GM21526 (cell line): ENCODE data around the gene CASD1.

Experiments used
- ATAC-seq: cut with Tn5 transposase; IDR thresholded peaks from one replicate; pipeline ENCODE4 v1.9.1; 2021; ENCODE audit warnings: moderate library complexity; ENCODE audit not compliant: unreplicated experiment, low FRiP score

CASD1 gene

GRCh38 chr7:94509264-94509886 lies at the start of gene CASD1:
TSS of gene CASD1 (plus strand) at chr7:94509809. CDS start at chr7:94510085, 276 bp downstream.
- ATAC-seq: peak; percentile 67

DNA sequence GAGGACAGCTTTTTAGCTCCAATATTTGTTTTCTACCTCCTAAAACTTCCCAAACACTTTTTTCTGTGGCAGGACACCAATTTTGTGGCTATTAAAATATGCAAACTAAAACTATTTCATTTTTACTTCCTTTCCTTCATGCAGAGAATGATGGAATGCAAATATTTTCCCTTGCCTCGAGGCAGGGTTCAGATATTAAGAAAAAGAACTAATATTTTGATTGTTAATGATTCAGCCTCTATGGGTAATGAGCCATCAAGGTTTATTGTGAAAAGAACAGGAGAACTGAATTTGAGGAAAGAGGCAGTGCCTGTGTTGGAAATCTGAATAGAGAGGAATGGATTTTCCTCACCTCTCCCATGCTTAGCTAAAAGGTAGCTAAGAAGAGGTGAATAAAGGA lies 43.1 kb upstream of the CASD1 start:
- ATAC-seq: no peak

DNA sequence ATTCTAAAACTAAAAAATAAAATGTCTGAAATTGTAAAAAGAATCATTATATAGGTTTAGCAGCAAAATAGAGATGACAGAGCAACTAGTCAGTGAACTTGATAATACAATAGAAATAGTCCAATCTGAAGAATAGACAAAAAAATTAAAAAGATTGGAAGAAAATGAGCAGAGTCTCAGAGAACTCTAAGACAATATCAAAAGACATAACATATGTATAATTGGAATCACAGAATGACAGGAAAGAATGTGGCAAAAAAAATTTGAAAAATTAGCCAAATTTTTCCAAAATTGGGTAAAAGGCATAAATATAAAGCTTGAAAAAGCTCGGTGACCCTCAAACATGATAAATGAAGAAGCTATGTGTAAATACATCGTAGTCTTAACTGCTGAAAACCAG lies 38.0 kb upstream of the CASD1 start:
- ATAC-seq: no peak

DNA sequence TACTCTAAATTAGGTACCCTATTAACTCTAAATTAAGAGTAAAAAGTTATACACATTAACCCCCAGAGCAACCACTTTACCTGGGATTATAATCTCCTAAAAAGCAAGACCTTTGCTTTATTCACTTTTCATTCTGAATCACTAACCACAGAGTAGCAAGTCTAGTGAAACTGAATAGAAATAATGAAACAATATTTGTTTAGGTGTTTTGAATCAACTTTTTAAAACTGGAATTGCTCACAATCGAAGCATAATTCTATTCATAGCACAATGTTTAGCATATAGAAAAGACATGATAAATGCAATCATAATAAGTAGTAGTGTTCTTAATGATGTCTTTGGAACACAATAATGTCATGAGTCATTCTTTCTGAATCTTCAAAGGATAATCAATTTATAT lies 37.0 kb upstream of the CASD1 start:
- no peak for ATAC-seq

GRCh38 chr7:94476251-94476840 lies 33.3 kb upstream of the CASD1 start:
- ATAC-seq: no peak

DNA sequence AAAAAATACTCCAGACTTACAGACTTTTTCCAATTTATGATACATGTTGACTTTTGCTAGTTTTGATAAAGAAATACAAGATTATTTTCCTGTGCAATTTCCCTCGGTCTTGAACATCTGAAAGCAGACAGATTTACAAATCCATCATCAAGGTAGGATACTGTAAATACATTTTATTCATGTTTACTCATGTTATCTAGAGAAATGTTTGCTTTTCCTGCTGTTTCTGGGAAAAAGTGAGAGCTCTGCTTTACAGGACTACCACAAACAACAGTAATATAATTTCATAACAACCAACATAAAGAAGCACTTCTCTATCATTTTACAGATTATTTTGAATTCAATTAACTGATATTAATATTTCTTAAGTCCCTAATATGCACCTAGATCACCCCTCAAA lies 31.7 kb upstream of the CASD1 start:
- no peak for ATAC-seq

GRCh38 chr7:94478648-94479214 lies 30.9 kb upstream of the CASD1 start:
- ATAC-seq: no peak

DNA sequence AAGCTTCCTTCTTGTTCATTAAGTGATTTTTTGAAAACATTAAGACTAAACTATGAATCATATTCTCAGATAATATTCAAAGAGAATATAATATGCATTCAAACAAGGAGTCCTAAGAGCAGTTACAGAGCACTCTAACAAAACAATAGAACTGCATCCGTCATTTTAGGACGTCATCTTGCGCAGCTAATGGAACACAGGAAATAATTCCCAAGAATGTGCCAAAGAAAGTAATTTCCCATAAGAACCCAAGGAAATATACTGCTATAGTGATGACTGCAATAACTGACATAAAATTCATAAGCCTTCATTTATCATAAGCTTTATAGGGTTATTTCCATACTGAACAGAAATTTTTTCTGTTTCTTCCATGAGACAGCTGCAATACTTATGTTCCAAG lies 28.3 kb upstream of the CASD1 start:
- no peak for ATAC-seq

GRCh38 chr7:94482796-94483195 lies 26.8 kb upstream of the CASD1 start:
- no peak for ATAC-seq

DNA sequence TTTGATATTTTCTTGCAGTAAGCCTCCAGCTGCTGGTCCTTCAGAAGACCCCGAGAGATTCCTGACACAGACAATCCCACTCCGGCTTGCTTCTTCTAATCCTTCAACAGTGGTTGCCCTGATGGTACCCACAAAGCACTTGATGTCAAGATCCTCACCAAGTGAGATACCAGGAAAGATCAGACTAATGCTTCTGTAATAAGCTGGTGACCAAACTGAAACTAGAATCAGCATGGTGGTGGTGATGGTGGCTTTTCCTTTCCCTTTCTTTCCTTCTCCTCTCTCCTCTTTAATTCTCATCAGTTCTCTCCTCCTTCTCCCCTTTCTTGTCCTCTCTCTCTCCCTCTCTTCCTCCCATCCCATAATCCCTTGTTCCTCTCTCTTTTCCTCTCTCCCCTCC lies 25.8 kb upstream of the CASD1 start:
- no peak for ATAC-seq

DNA sequence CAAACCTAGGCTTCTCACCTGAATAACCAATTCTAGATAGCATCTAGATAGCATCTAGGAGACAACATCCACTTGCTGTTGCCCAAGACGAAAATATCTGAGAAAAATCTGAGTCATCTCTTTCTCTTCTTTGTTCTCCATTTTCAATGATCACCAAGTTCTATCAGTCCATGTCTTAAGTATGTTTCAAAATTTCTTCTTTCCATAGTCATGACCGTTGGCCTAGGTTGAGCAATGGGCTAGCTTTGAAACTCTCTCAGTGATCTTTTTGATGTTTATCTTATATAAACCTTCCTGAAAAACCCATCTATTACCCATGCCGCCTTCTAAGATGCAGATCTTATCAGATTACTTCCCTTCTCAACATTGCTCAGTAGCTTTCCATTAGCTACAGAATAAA lies 23.4 kb upstream of the CASD1 start:
- ATAC-seq: no peak

- no peak for ATAC-seq
Measured at GRCh38 chr7:94491410-94491809, 18.2 kb upstream of the CASD1 start.

- peak; percentile 99 for ATAC-seq
Measured at GRCh38 chr7:94492601-94493000, 17.0 kb upstream of the CASD1 start.

GRCh38 chr7:94497874-94498670 lies 11.5 kb upstream of the CASD1 start:
- ATAC-seq: no peak

DNA sequence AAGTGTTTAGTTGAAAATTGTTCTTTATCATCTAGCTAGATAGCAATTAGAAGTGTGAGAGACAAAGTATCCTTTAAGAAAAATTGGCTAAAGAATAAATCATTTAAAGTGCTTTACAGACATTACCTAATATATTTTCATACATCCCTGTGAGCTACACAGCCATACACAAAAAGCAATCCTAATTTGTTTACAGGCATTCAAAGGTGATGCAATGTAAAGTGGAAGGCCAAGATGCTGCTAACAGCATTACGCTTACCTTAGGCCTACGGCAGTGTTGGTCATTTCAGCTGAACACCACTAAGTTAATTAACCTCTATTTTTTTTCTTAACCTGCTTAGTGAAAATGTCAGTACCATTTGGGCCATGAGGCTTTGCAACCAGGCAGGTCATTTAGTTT lies 10.7 kb upstream of the CASD1 start:
- ATAC-seq: no peak

DNA sequence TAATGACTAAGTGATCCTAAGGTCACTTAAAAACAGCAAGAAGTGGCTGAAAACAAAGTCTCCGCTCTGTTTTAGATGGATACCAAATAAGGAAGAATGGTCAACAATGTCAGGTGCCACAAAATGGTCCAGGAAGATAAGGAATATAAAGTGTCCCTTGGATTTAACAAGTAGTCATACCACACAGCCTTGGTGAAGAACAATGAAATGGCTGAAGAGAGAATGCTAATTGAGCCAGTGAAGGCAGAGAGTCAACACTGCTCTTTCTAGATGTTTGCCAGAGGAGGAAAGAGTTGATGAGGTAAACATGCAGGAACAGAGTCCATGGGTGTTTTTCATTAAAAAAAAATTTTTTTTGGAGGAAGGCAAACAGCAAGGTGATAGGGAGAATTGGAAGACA lies 2.1 kb upstream of the CASD1 start:
- no peak for ATAC-seq

- ATAC-seq: no peak
Measured at GRCh38 chr7:94507962-94508361, 1.6 kb upstream of the CASD1 start.

GRCh38 chr7:94509887-94510581 lies 425 bp downstream of the CASD1 start:
- ATAC-seq: peak; percentile 79

DNA sequence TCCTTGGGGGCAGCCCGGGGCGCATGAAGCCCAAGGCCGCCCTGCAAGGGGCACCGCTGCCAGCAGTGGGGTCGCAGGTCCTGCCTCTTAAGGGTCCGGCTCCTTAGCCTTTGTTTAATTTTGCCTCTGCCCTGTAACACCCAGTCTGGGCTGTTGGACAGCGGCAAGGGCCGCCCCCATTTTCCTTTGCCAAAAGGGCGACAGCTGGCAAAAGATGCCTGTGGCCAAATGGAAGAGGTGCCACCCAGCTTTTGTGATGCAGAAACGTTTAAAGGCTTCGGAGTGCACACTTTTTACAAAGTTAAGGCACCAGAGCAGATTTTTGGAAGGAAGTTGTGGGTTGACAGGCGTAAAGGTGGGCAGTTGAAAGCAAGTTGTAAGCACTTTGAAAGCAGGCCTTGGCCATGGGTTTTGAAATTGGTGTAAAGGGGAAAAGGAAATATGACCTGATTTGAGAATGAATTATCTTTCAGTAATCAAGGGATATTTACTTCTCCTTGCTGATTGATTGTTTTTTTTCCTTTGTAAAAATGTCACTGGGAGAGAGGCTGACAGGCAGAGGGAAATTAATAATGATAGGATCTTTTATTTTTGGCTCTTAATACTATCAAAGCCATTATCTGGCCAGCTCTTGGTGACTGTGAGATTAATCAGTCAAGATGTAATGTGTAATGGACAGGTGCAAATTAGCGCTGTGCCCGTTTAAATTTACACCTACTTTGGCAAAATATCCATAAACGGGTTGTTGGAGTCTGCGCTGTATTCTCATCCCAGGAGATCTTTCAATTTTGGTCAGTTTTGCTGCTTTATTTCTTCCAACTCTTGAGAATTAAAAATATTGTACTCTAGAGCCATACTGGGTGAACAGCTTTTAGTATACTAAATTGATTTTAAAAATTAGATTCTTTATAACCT lies 1.2 kb downstream of the CASD1 start:
- peak; percentile 26 for ATAC-seq

GRCh38 chr7:94511718-94512117 lies 2.1 kb downstream of the CASD1 start:
- no peak for ATAC-seq
